T-helper 2 cell (primary cell): ENCODE measurements around the gene DAB2.
"Not testable (repeated sequence)": the region's sequence is repeated elsewhere in the genome, so short reads cannot be mapped to it uniquely, and the experiment has no call there.

Source experiments
- DNase-seq, 5 experiments: peaks; one replicate each; pipeline versions ENCODE4 v3.0.0 to v3.0.0-alpha.2; 2012 to 2022

Gene DAB2

DNA sequence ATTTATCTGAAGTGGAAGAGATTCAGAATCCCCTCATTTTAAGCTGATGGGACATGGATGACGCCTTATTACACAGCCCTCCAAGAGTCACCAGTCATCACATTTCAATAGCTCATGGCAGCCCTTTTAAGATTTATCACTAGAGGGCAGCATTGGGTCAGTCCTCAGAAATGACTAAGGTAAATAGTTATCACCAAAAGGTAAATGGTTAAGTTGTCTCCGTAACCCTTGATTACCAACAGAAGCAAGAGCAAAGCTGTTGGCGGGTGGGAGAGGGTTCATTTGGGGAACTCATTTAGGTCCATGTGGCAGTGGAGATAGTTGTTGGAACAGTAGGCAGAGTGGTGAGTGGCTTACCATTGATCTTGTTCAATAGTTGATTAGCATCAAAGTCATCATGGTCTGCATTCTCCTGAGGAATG is 48.5 kb downstream of the DAB2 start:
- DNase-seq: peak in 1 of 5 experiments; percentile 52

DNA sequence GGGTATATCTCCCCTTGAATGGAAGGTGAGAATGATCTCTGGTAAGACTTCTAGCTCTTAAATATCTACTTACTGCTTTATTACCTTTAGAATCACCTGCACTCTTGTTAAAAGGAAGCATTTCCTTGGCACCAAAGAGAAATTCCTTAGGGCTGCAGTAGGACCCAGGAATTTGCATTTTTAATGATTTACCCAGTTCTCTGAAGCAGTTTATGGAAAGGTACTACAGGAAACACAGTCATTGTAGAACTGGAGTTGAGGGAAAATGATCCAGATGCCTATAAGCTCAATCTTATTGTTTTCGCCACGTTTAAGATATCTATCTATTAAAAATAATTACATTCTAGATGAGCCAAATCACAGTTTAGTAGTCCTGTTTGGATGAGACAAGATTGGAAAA is 51.0 kb downstream of the DAB2 start:
- DNase-seq: no peak

DNA sequence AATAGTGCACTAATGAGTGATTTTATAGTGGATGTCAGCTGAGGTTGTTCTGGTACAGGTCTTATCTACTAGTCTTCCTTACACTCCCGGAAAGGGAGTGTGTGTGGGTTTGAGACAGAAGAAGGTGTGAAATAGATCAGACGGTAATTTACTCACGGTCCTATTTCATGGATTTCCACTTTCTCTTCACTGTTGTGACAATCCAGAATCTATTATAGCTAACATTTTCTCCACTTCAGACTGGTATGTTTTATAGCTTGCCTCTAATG is 53.5 kb downstream of the DAB2 start:
- DNase-seq: no peak

DNA sequence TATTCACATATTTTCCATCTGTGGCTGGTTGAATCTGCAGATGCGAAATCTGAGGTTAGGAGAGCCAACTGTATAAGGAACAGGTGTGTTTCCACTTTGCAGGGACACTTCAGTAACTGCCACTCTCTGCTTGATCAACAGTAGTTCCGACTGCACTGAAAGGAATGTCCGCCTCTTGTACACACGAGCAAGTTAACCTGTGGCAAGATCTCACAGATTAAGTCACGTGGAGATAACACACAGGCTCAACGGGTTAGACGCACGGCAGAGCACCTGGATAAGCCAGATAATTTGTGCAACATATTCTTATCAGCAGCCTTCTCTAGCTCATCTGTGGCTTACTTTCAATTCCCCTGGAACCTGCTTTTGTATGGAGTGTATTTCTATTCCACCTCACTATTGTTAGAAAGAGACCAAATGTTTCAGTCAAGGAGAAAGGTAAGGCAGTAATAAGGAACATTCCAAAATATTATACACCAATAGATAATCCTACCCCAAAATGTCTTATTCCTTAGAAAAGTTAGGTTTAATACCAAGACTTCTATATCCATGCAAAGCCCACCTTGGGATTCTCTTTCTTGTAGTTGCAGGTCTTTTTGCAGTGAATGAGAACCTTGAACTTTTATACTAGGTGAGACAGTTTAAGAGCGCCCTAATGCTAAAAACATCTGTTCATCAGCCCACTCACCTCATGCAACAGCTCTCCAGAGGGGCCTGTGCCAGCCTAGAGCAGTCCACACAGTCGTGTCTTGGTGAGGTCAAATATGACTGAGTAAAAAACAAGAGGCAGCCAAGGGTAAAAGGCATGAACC is 54.0 kb downstream of the DAB2 start:
- DNase-seq: no peak

DNA sequence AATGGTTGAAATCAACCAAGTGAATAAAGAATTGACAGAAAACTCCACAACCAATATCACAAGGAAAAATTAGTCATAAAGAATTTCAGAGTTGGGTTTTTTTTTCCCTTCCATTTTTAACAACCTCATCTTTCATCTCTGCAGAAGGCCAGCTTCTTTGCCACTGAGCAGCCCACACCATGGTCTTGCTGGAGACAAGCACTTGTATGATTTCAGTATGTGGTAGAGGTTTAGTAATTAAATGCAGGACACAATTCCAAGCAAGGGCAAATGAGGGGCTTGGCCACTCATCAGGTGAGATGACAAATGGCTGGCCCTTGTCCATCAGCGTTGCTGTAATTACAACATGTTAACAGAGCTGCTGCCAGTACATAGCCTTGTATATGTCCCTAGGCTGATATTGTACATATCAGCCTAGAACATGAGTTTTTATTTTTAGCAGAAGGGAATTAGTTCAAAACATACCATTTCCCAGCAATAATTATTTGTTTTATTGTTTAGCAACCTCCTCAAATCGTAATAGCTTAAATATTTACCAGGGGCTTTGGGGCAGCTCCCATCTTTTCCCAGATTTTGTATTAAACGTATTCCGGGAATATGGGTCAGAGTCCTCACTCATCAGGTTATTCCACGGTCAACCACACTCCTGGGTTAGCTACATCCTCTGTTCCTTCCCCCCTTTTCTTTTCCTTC is 55.5 kb downstream of the DAB2 start:
- no peak for DNase-seq

DNA sequence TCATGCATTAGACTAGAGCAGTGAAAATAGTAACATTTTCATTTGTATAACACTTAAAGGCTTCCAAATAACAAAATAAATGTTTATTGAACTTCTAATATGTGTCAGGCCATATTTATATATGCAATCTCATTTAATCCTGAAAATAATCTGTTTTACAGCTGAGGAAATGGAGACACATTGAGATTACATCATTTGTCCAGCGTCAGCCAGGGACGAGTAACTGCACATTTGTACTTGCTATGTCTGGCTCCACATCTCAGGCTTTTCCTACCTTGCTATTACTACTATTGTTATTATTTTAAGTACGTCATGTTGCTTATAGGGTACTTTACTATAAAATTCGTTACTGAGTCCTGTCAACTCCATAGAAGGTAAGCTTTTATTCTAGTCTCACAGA is 56.7 kb downstream of the DAB2 start:
- DNase-seq: no peak

DNA sequence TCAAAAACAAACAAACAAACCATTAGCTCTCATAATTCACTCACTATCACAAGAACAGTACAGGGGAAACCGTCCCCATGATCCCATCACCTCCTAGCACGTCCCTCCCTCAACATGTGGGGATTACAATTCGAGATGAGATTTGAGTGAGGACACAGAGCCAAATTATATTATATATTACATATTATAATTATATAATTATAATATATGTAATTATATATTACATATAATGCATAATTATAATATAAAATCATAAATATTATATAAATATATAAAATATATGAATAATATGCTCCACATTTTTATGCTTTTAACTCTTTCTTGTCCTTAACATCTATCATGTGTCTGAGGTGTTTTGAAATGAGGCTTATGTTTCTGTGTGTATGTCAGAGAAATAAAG is 57.1 kb downstream of the DAB2 start:
- DNase-seq: no peak

DNA sequence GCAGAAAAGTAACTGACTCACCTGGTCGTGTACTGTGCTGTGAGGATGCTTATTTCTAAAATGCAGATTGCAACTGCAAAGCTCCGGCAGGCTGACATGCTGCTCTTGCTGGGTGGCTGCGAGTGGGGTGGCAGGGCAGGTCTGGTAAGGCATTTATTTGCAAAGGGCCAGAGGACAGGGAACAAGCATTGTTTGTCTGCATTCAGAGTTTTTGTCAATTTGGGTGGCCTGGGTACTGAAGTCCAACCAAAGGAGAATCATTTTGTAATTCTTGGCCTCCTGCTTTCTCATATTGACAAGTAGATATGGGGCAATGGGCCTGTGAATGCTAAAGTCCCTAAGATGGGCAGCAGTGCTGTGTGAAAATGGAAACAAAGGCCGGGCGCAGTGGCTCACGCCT is 60.4 kb downstream of the DAB2 start, which contains the start of gene C9:
TSS of gene C9 (minus strand) at position 129 of the 400 bp plus-strand sequence. CDS start at position 98, 31 bp downstream.
- no peak for DNase-seq

DNA sequence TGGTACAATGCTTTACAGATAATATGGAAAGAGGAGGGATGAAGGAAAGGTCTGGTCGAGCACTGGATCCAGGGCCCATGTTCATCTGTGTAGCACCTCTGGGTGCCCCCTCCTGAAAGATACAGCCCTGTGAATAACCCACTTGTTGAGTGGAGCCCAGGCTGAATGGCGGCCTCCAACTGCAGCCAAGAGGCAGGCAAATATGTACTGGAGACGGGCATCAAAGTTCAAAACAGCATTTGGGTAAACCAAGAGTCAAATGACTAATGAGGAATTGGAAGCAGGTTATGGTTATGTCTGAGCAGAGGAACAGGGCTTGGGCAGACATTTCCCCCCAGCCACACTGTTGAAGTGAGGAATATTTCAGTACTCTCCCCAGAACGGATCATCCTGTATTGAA is 61.6 kb downstream of the DAB2 start:
- no peak for DNase-seq

DNA sequence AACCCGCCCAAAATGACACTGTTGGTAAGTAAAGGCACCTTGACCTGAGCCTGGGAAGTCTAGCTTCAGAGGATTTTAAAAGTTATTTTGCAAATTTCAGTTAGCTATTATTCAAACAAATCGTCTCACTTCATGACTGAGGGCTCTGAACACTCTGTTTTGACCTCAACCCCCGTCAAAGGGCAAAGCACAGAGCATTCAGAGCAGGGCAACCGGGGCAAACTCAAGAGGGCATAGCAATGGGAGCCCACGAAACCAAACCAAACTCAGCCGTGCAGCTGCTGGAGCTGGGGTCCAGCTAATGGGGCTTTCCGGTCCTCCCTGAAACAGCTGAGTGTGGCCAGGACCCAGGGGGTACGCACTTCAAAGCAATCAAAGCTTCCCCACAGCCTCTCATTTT is 62.1 kb downstream of the DAB2 start:
- no peak for DNase-seq

DNA sequence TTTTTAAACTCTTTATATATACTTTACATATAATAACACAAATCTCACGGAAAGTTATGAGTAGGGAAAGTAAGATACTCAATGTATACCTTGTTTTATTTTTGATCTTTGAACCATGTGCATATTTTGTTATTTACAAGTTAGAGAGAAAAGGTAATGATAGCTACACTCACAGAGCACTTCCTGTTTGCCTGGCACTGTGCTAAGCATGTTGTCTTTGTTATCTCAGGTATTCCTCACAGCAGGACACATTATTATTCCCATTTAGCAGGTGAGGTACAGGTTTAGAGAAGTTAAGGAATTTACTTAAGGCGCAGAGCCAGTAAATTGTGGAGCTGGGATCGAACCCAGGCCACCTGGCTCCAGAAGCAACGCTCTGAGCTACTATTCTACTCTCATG is 63.5 kb downstream of the DAB2 start:
- DNase-seq: no peak

DNA sequence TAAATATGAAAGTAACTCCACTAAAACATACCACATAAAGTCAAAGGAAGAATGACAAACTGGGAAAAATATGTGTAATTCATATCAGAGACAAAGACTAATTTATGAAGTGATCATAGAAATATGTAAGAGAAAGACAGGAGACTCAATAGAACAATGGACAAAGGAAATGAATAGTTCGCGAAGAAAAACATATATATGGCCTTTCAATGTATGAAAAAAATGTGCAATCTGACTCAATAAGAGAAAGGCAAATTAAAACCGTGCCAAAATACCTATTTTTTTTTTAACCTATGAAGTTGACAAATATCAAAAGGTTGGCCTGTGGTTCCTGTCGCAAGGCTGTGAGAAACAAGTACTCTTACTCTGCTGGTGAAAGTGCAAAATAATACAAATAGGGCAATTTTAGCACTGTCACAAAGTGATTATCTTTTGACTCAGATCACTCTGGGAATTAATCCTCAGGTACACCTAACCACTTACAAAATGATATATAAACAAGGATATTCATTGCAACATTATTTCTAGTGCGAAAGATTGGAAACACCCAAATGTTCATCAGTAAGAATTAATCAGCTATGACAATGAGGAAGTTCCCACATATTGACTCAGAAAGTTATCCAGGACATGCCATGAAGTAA is 64.2 kb downstream of the DAB2 start:
- peak in 1 of 5 experiments; percentile 18 for DNase-seq

DNA sequence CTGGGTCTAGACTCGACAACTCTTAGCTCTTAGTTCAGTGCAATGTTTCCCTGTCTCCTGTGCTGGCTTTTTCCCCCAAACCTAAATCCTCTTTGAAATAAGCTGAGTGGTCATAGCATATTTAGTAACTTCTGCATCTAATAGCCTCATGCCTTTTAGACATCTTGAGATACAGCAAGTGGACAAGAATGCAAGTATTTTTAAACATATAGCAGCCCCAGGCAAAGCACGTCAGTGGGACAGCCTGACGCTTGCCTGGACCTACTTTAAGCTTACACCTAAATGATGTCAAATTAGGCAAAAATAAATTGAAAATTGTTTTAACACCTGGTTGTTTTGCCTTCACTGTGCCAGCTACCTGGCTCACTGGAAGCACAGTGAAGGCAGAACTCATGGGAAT is 68.5 kb downstream of the DAB2 start:
- DNase-seq: no peak

DNA sequence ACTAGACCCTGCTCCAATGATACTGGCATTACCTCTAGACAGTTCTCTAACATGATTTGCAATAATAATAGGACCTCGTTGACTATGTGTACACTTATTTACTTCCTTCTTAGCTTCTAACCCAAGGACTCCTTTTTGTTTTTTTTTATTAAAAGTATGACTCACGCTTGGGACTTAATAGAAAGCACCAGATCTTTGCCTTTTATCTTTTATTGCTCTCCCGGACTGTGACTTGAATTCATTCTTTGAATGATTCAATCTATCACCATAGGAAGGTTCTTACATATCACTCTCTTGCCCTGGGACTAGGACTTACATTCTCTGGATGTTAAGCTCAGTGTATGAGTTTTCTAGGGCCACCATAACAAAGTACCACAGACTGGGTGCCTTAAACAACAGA is 69.5 kb downstream of the DAB2 start:
- DNase-seq: no peak

DNA sequence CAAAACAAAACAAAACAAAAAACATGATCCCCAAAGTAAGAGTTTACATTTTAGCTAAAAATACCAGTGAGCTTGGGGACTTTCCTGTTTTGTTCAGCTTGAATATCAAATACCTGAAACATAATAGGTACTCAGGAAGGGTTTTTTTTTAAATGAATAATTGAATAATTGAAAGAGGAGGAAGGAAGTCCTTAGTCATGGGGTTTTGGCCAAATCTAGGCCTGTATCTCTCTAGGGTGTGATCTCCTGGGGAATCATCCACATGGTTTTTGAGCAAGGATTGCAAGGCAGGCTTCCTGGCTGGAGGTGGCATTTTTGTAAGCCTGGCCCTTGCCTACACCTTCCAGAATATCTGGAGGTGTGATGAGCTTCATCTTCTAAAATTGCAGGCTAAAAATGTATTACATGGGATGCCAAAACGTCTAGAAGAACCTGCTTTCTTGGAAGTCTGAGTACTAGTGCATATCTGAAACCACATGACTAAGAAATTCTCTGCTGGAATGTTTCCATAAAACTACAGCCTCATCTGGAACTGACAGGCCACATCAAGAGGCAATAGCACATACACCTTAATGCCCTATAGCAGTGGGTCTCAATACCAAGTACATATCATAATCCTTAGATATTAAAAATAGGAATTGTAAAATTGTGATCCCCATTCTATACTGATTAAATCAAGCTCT is 70.9 kb downstream of the DAB2 start:
- no peak for DNase-seq

DNA sequence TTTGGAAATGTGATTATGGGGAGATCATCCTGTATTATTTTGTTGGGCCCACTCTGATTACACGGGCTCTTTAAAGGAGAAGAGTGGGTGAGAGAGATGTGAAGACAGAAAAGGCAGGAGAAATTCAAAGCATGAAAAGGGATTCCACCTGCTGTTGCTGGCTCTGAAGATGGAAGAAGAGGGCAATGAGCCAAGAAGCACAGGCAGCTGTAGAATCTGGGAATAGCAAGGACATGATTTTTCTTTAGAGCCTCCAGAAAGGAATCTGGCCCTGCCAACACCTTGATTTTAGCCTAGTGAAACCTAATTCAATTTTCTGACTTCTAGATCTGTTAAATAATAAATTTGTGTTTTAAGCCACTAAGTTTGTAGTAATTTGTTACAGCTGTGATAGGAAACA is 71.8 kb downstream of the DAB2 start:
- no peak for DNase-seq

DNA sequence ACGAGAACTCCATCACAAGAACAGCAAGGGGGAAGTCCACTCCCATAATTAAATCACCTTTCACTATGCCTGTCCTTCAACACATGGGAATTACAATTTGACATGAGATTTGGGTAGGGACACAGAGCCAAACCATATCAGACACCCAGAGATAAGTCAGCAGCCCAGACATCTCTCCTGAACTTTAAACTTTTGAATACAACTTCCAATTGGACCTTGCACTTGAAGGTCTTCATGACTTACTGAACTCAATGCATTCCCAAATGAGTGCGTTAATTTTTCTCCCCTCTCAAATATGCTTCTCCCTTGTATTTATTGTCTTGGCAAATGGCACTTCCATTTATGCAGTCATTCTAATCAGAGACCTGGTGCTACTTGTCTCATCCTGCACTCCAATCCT is 72.6 kb downstream of the DAB2 start:
- DNase-seq: no peak

DNA sequence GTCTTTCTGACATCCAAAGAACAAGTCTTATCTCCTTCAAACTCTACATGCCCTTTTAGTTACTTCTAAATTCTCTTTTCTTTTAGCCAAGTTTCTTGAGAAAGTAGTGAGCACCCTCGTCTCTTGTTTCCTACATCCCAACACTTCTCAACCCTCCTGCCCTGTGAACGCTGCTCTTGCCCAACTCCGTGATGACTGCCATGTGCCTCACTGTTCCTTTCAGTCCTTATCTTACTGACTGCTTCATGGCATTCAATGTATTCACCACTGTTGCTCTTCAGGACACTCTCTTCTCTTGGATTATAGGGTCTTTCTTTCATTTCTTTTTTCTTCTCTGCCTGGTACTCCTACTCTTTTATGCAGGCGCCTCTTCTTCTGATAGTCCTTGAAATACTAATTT is 75.3 kb downstream of the DAB2 start:
- DNase-seq: no peak

DNA sequence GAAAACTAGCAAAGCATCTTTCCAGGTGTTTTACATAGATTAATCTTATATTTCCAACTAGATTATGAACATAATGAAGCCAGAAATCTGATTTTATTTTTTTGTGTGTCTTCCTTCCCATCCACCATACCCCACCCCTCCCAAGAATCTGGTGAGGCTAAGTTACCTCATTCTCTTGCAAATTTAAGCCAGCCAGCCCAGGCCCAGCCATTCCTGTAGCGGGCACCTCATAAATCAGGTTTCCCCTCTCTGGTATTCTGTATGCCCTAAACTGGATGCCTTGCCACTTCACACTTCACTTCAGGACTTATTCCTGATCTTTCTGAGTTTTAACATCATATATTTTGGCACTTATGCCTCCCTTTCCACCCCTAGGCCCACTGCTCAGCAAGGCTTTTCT is 82.3 kb downstream of the DAB2 start:
- DNase-seq: no peak

DNA sequence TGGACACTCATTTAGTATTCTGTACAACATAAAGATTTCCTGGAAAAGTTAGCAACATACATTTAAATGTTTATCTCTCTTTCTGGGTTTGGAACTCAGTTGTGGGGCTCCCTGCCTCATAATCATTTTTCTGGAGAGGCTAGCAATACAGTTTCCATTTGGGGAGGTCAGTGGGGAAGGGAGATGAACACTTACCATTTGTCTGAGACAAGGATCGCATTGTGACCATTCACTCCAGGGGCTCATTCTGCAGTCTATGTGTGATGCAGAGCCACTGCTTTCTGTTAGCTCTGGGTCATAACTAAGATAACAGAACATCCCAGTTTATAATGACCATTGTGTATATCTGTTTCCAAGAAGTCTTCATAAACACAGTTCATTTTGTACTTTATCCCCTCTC is 82.9 kb downstream of the DAB2 start:
- DNase-seq: no peak

DNA sequence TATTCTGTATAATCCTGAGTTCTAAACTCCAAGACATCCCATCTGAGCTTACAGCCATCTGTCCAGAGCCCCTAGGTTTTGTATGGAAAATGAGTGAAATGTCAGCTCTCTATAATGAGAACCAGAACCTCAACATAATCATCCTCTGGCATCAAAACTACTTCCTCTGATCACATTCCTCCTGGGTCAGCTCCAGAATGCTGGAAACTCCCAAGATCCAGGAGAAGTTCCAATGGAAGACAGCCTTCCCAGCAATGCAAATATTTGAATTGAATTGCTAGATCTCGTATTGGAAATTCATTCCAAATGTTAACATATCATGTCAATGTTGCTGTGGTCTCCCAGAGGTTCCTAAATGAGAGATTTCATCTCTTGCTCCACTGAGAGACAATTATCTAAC is 84.3 kb downstream of the DAB2 start:
- DNase-seq: no peak

DNA sequence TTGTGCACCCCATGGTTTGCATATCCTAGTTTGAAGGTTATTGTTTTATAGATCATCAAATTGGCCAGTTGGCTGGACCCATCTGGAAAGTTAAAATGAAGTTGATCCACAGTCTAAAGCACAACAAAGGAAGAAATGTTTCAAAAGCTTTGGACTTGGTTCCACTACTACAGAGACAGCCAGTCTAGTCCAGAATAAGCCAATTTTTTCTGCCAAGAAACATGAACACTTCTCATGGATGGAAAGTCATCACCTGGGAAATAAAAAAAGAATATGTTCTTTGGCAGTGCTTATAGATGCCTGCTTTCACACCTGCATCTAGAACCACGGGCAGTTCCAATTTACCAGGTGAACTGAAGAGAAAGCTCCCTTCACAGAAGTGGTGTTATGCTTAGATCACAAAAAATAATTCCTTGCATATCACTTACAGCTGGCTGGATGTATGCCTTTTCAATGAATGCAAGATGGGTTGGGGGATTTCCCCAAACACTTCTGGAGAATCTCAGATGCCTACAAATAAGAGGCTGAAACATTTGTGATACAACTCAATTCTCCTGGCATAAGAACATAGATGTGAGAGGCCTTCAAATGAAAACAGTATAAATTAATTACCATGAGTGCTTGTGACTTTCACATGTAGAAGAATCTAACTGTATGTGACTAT is 87.4 kb downstream of the DAB2 start:
- peak in 1 of 5 experiments; percentile 5 for DNase-seq

DNA sequence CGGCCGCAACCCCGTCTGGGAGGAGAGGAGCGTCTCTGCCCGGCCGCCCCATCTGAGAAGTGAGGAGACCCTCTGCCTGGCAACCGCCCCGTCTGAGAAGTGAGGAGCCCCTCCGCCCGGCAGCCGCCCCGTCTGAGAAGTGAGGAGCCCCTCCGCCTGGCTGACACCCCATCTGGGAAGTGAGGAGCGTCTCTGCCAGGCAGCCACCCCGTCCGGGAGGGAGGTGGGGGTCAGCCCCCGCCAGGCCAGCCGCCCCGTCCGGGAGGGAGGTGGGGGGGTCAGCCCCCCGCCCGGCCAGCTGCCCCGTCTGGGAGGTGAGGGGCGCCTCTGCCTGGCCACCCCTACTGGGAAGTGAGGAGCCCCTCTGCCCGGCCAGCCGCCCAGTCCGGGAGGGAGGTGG is 90.5 kb downstream of the DAB2 start:
- DNase-seq: not testable (repeated sequence)
